CD4-positive, alpha-beta T cell treated with Interleukin-4 for 1 hour (primary cell): ENCODE measurements around the gene TMEM95.

Experiments used
- DNase-seq, 2 donors: peaks; one replicate each; pipeline ENCODE4 v3.0.0-alpha.2; 2020 to 2022

TMEM95 gene

DNA sequence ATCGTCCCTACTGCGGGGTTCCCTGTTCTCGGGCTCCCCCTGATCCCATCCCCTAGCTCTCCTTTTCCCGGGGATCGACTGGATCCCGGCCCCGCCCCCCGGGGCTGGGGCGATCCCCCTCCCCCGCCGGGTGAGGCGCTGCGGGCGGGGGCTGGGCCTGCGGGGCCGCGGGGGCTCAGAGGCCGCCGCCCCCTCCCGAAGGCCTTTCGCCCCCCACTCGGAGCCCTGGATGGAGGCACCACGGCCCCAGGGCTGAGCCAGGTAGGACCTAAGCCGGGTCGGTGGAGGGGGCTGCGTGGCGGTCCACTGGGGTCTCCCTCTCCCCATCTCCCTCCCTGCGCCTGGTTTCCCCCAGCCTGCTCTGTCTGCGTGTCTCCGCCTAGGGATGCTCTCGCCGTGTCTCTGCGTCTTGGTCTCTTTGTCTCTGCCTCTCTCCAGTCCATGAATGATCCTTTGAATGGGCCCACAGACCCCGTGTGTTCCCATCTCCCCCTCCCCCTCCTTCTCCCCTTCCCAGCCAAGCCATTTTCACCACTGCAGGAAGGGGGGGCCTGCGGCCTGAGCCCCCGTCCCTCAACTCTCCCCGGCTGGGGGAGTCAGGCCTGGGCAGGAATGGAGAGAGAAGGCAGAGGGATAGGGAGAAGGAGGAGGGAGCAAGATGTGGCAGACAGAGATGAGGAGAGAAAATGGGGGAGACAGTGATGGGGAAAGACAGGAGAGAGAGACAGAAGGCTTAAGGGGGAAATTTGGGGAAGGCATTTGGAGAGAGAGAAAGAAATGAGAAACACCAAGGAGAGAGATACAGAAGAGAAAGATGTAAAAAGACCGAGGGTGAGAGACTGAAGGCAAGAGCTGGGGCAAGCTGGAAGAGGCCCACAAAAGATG is 50.6 kb downstream of the TMEM95 start:
- no peak for DNase-seq

- DNase-seq: no peak
Measured at GRCh38 chr17:7406235-7406825, 51.4 kb downstream of the TMEM95 start.
